Spleen (tissue), 7 donors: ENCODE results near the gene PDE6C.

Source experiments
- CTCF ChIP-seq, 11 experiments: fragments of 200-600 bp in 7 of 11; fragments of 450-650 bp in 4 of 11; sonication (generic) in 4 of 11; IDR thresholded peaks in 8 of 11; conservative IDR thresholded peaks in 3 of 11; 1 replicate in 7 of 11; 2 replicates in 4 of 11; pipeline versions ENCODE4 v1.4.0 to v1.8.0; 2016 to 2021; ENCODE audit warnings: antibody characterized with exemption in 11 of 11, inconsistent platforms in 4 of 11, mild to moderate bottlenecking in 1 of 11
- POLR2A ChIP-seq, 3 donors: fragments of 450-650 bp; IDR thresholded peaks; one replicate each; pipeline ENCODE4 v1.5.1; 2017; ENCODE audit warnings: antibody characterized with exemption in 3 of 3, mild to moderate bottlenecking in 1 of 3
- POLR2AphosphoS5 ChIP-seq, 3 donors: sonication (generic); formaldehyde crosslinking; IDR thresholded peaks; one replicate each; pipeline ENCODE4 v1.5.1; 2017; ENCODE audit warnings: antibody characterized with exemption in 3 of 3
- donor health status: DM: no; HTN: no; CAD: no; lungs with moderate emphysema.
- donor health status: DM: no; HTN: no; CAD: no.
- donor health status: DM: no; HTN: no; CAD: no.

GRCh38 chr10:93579089-93579488, 33.2 kb upstream of the PDE6C start:
- no peak for TF ChIP-seq CTCF (IDR thresholded peaks at IDR 0.05 in 8 of 11, conservative IDR thresholded peaks at IDR 0.05 in 3 of 11)
- no peak for TF ChIP-seq POLR2A (IDR thresholded peaks at IDR 0.05)
- TF ChIP-seq POLR2AphosphoS5 (IDR thresholded peaks at IDR 0.05), result no peak
